Upper lobe of right lung (tissue), 1 donor: ENCODE data around the gene IGFBP6. TPM values are rescaled to one million over a fixed set of nuclear protein-coding genes. Genes with fewer than 3 reads are reported as not detected.
A peak's percentile ranks its signal among the peaks of the same experiment; 100 is the strongest.

Experiments used
- ATAC-seq: fragments of 200-7000 bp; cut with Tn5 transposase; one replicate; pipeline ENCODE4 v1.9.1; 2020; ENCODE audit warnings: mild to moderate bottlenecking, moderate library complexity
- DNase-seq: peaks from one replicate; pipeline ENCODE4 v3.0.0-alpha.2; 2020
- H3K27ac ChIP-seq: fragments of 200-600 bp; one replicate; pipeline ENCODE4 v1.8.0; 2022
- H3K27me3 ChIP-seq: fragments of 200-600 bp; one replicate; pipeline ENCODE4 v1.8.0; 2022; ENCODE audit warnings: mild to moderate bottlenecking
- H3K36me3 ChIP-seq: fragments of 200-600 bp; one replicate; pipeline ENCODE4 v1.8.0; 2022
- H3K4me1 ChIP-seq: fragments of 200-600 bp; one replicate; pipeline ENCODE4 v1.8.0; 2022
- H3K4me3 ChIP-seq: fragments of 200-600 bp; one replicate; pipeline ENCODE4 v1.8.0; 2022; ENCODE audit warnings: mild to moderate bottlenecking
- H3K9me3 ChIP-seq: fragments of 200-600 bp; one replicate; pipeline ENCODE4 v1.8.0; 2022
- CTCF ChIP-seq: fragments of 200-600 bp; IDR thresholded peaks from one replicate; pipeline ENCODE4 v1.8.0; 2022; ENCODE audit warnings: antibody characterized with exemption
- intact Hi-C: fragments of 100-400 bp; cut with DNase I; formaldehyde crosslinking; loops from one replicate; pipeline ENCODE4 v1.11.0; 2022
- total RNA-seq: library from RNA; stranded (reverse); fragmentation: NEBNext Ultra II Directional; extraction: Animal tissue kit (Norgen Biotek cat#: 25700); gene quantifications from one replicate; pipeline ENCODE4 v1.2.1, GENCODE V29; 2021
- donor health status: DM: no; HTN: yes; CAD: no; lungs with severe emphysema.

The IGFBP6 gene
- total RNA-seq, 1 donor from 2014 or later: 34.6 TPM

- Histone ChIP-seq H3K4me1 (peaks cover 46% of the 10 kb centered on the region), H3K36me3 (peaks cover 31% of the 10 kb centered on the region), H3K4me3 (no peak overlapping the region), H3K9me3 (no peaks in the 10 kb centered on the region), H3K27ac (no peak overlapping the region), H3K27me3 (no peaks in the 10 kb centered on the region)
- no peak for DNase-seq
- ATAC-seq: no peak
- TF ChIP-seq CTCF: no peak
- intact Hi-C loops: loop anchor here (5.0 kb wide), 1 partner anchor 34 kb away; the partner anchor contains the start of gene SOAT2
Observed at GRCh38 chr12:53067993-53068770, 29.3 kb upstream of the IGFBP6 start.

GRCh38 chr12:53068811-53069585 is 28.5 kb upstream of the IGFBP6 start:
- ATAC-seq (no peak), DNase-seq (peak; percentile 51)
- no peak overlapping the region for H3K4me3 ChIP-seq
- H3K9me3 ChIP-seq: no peaks in the 10 kb centered on the region
- no peak for TF ChIP-seq CTCF
- no peak overlapping the region for H3K27ac ChIP-seq
- no peaks in the 10 kb centered on the region for H3K27me3 ChIP-seq
- H3K4me1 ChIP-seq: peaks cover 43% of the 10 kb centered on the region
- H3K36me3 ChIP-seq: peaks cover 23% of the 10 kb centered on the region
- intact Hi-C loops: loop anchor here (5.0 kb wide), 1 partner anchor 33 kb away; the partner anchor contains the start of gene SOAT2

GRCh38 chr12:53069621-53070410 is 27.7 kb upstream of the IGFBP6 start:
- peaks cover 25% of the 10 kb centered on the region for H3K36me3 ChIP-seq
- ATAC-seq (no peak), DNase-seq (peak; percentile 52)
- H3K4me1 ChIP-seq: peaks cover 46% of the 10 kb centered on the region
- no peak for TF ChIP-seq CTCF
- H3K9me3 ChIP-seq: no peaks in the 10 kb centered on the region
- H3K27me3 ChIP-seq: no peaks in the 10 kb centered on the region
- intact Hi-C loops: loop anchor here (5.0 kb wide), 1 partner anchor 32 kb away; the partner anchor contains the start of gene SOAT2
- no peak overlapping the region for H3K4me3 ChIP-seq
- H3K27ac ChIP-seq: no peak overlapping the region

GRCh38 chr12:53070877-53071492 is 26.5 kb upstream of the IGFBP6 start:
- intact Hi-C loops: no loop called here
- no peak for TF ChIP-seq CTCF
- no peak overlapping the region for H3K4me3 ChIP-seq
- peaks cover 28% of the 10 kb centered on the region for H3K36me3 ChIP-seq
- DNase-seq (peak; percentile 59), ATAC-seq (no peak)
- H3K4me1 ChIP-seq: peaks cover 46% of the 10 kb centered on the region
- H3K27me3 ChIP-seq: no peaks in the 10 kb centered on the region
- H3K9me3 ChIP-seq: no peaks in the 10 kb centered on the region
- no peak overlapping the region for H3K27ac ChIP-seq
